Iris pigment epithelial cell (primary cell): ENCODE data around the gene TGIF2LY.
"Not testable (repeated sequence)": the region's sequence is repeated elsewhere in the genome, so short reads cannot be mapped to it uniquely, and the experiment has no call there.

Source experiments
- DNase-seq: peaks from one replicate; pipeline ENCODE4 v3.0.0-alpha.2; 2011; ENCODE audit warnings: low read depth

Gene TGIF2LY

GRCh38 chrY:3578767-3579166 lies at the start of gene TGIF2LY:
Gene TGIF2LY, plus strand, starts transcription at chrY:3579067. Its CDS starts 178 bp downstream, at chrY:3579245.
- not testable (repeated sequence) for DNase-seq
